A549 (cell line): ENCODE results near the gene ZNF692. TPM values are rescaled to one million over a fixed set of nuclear protein-coding genes. Genes with fewer than 3 reads are reported as not detected.
A peak's percentile ranks its signal among the peaks of the same experiment; 100 is the strongest.

Source experiments
- ATAC-seq, 2 experiments: fragments of 200-7000 bp in 1 of 2; fragments of >200 bp in 1 of 2; cut with Nextera tagmentation in 1 of 2; cut with Tn5 transposase in 1 of 2; 3 replicates each; pipeline versions ENCODE4 v1.8.0 to v1.9.1; 2018 to 2020; ENCODE audit warnings: mild to moderate bottlenecking in 1 of 2, moderate library complexity in 1 of 2
- CTCF ChIA-PET: fragments of 300-600 bp; sonication (Branson Sonifier 250); formaldehyde crosslinking; extraction: SDS; loops from one replicate; lab custom pipeline; 2021; ENCODE audit warnings: antibody characterized with exemption, inconsistent platforms; lab: Yijun Ruan, JAX
- POLR2A ChIA-PET: fragments of 350-600 bp; formaldehyde crosslinking; extraction: SDS; loops from one replicate; lab custom pipeline; 2021; ENCODE audit warnings: antibody characterized with exemption, inconsistent platforms; lab: Yijun Ruan, JAX
- DNase-seq, 2 experiments: peaks; one replicate each; pipeline versions ENCODE4 v3.0.0 to v3.0.0-alpha.2; 2011 to 2016; ENCODE audit warnings: low read depth in 1 of 2, low spot score in 1 of 2
- FAIRE-seq: peaks from 2 replicates; lab custom pipeline; 2011; peaks lifted over from hg19 to GRCh38; lab: Jason Lieb, UNC
- H3K27ac ChIP-seq, 2 experiments: fragments of >200 bp; sonication (Bioruptor Twin); formaldehyde crosslinking; 3 replicates each; pipeline ENCODE4 v1.5.1; 2016 to 2017
- H3K4me1 ChIP-seq: fragments of >200 bp; sonication (Bioruptor Twin); formaldehyde crosslinking; 3 replicates; pipeline ENCODE4 v1.6.1; 2016
- H3K4me2 ChIP-seq: fragments of >200 bp; sonication (Bioruptor Twin); formaldehyde crosslinking; 3 replicates; pipeline ENCODE4 v1.6.1; 2016
- H3K4me3 ChIP-seq: fragments of >200 bp; sonication (Bioruptor Twin); formaldehyde crosslinking; 3 replicates; pipeline ENCODE4 v1.5.1; 2016
- H3K9me3 ChIP-seq: fragments of >200 bp; sonication (Bioruptor Twin); formaldehyde crosslinking; 3 replicates; pipeline ENCODE4 v1.6.1; 2016
- BCL3 ChIP-seq: fragments of >200 bp; sonication (Bioruptor Twin); formaldehyde crosslinking; IDR thresholded peaks from 3 replicates; pipeline ENCODE4 v1.6.1; 2016
- BHLHE40 ChIP-seq: IDR thresholded peaks from 2 replicates; pipeline ENCODE4 v1.6.1; 2012; ENCODE audit warnings: low read depth, low read length, inconsistent platforms
- CBX8 ChIP-seq: fragments of 200-600 bp; sonication (generic); IDR thresholded peaks from 2 replicates; pipeline ENCODE4 v1.6.1; 2016
- CEBPB ChIP-seq, 2 experiments: fragments of >200 bp in 1 of 2; sonication (Bioruptor Twin) in 1 of 2; formaldehyde crosslinking in 1 of 2; IDR thresholded peaks; 2 replicates each; pipeline ENCODE4 v1.6.1; 2012 to 2016
- CHD2 ChIP-seq: fragments of 150-350 bp; IDR thresholded peaks from 2 replicates; pipeline ENCODE4 v1.6.1; 2014; ENCODE audit warnings: low read length; ENCODE audit not compliant: partially characterized antibody
- CHD4 ChIP-seq: fragments of 200-600 bp; sonication (generic); IDR thresholded peaks from 2 replicates; pipeline ENCODE4 v1.6.1; 2016; ENCODE audit warnings: antibody characterized with exemption, mild to moderate bottlenecking, borderline replicate concordance
- EHMT2 ChIP-seq: fragments of 200-600 bp; sonication (generic); IDR thresholded peaks from 2 replicates; pipeline ENCODE4 v1.6.1; 2016; ENCODE audit warnings: antibody characterized with exemption, low read depth, mild to moderate bottlenecking, moderate library complexity
- EP300 ChIP-seq, 2 experiments: fragments of >200 bp; sonication (Bioruptor Twin); formaldehyde crosslinking; IDR thresholded peaks; 2 replicates in 1 of 2; 3 replicates in 1 of 2; pipeline ENCODE4 v1.6.1; 2016 to 2017
- HOXA7 ChIP-seq: fragments of 250-450 bp; sonication (Bioruptor Pico); IDR thresholded peaks from 2 replicates; pipeline ENCODE4 v1.5.0; 2020; ENCODE audit warnings: mild to moderate bottlenecking, moderate library complexity
- HOXB13 ChIP-seq: fragments of 250-450 bp; sonication (Bioruptor Pico); IDR thresholded peaks from 2 replicates; pipeline ENCODE4 v1.5.0; 2020; ENCODE audit warnings: low read depth, mild to moderate bottlenecking, moderate library complexity
- JUN ChIP-seq, 2 experiments: fragments of >200 bp; sonication (Bioruptor Twin); formaldehyde crosslinking; IDR thresholded peaks; 2 replicates in 1 of 2; 3 replicates in 1 of 2; pipeline ENCODE4 v1.6.1; 2016 to 2017
- JUNB ChIP-seq: fragments of >200 bp; sonication (Bioruptor Twin); formaldehyde crosslinking; IDR thresholded peaks from 2 replicates; pipeline ENCODE4 v1.6.1; 2016
- MAX ChIP-seq: IDR thresholded peaks from 2 replicates; pipeline ENCODE4 v1.6.1; 2012
- NFE2L2 ChIP-seq: fragments of 150-350 bp; conservative IDR thresholded peaks from 2 replicates; pipeline ENCODE4 v1.6.1; 2014; ENCODE audit warnings: low read length
- NPAS2 ChIP-seq: fragments of 250-450 bp; sonication (Bioruptor Pico); IDR thresholded peaks from 2 replicates; pipeline ENCODE4 v1.8.0; 2022; ENCODE audit warnings: mild to moderate bottlenecking, moderate library complexity, borderline replicate concordance
- POLR2A ChIP-seq: IDR thresholded peaks from 2 replicates; pipeline ENCODE4 v1.6.1; 2012; ENCODE audit warnings: mild to moderate bottlenecking, low read length
- RAD21 ChIP-seq, 2 experiments: fragments of >200 bp in 1 of 2; sonication (Bioruptor Twin) in 1 of 2; formaldehyde crosslinking in 1 of 2; IDR thresholded peaks in 1 of 2; conservative IDR thresholded peaks in 1 of 2; 2 replicates in 1 of 2; 3 replicates in 1 of 2; pipeline ENCODE4 v1.6.1; 2012 to 2018; ENCODE audit warnings: inconsistent platforms in 1 of 2
- RARB ChIP-seq: fragments of 250-450 bp; sonication (Bioruptor Pico); IDR thresholded peaks from 2 replicates; pipeline ENCODE4 v1.8.0; 2021; ENCODE audit warnings: mild to moderate bottlenecking, moderate library complexity
- REST ChIP-seq: fragments of 200-600 bp; sonication (generic); IDR thresholded peaks from 2 replicates; pipeline ENCODE4 v1.6.1; 2016; ENCODE audit warnings: antibody characterized with exemption, mild to moderate bottlenecking, moderate library complexity
- RFX5 ChIP-seq: fragments of 450-650 bp; IDR thresholded peaks from 2 replicates; pipeline ENCODE4 v1.7.1; 2014; ENCODE audit warnings: antibody characterized with exemption, mild to moderate bottlenecking, moderate library complexity
- ZC3H11A ChIP-seq: fragments of 450-650 bp; IDR thresholded peaks from 2 replicates; pipeline ENCODE4 v1.6.1; 2014; ENCODE audit warnings: antibody characterized with exemption, mild to moderate bottlenecking
- WGBS: methylation state at CpG from one replicate; pipeline ENCODE4 v1.1.6; 2017; ENCODE audit errors: missing lambda C conversion rate; 5-methylcytosine and 5-hydroxymethylcytosine counted together
- polyA plus RNA-seq, 4 experiments: library from polyadenylated mRNA; depleted of rRNA in 3 of 4; stranded (reverse); fragments of >200 nt; fragmentation: RNase III in 1 of 4; extraction: RNeasy Plus Mini Kit Qiagen cat#74134 plus additional on column Dnase treatment in 1 of 4; gene quantifications; 2 replicates in 3 of 4; 3 replicates in 1 of 4; pipeline ENCODE4 v1.2.3, GENCODE V29; 2011 to 2017

ZNF692 gene
- polyA plus RNA-seq, 2 of the 4 experiments (the other 2 are of a cell fraction) = 19.8 to 46.8 TPM

- TF ChIP-seq REST = no peak
Observed at GRCh38 chr1:248820041-248820585, 38.8 kb downstream of the ZNF692 start (continued).

GRCh38 chr1:248818505-248819374, 40.1 kb downstream of the ZNF692 start:
- FAIRE-seq = no peak
- CTCF ChIA-PET = no interaction called here
- H3K4me1 ChIP-seq = peaks cover 31% of the 10 kb centered on the region
- TF ChIP-seq NPAS2 (CRISPR knock-in tag) (no peak), RAD21 (conservative IDR thresholded peaks at IDR 0.05 in 1 of 2, IDR thresholded peaks at IDR 0.05 in 1 of 2) (no peak), HOXA7 (CRISPR knock-in tag) (no peak), MAX (no peak), HOXB13 (CRISPR knock-in tag) (no peak), RFX5 (no peak), JUN (IDR thresholded peaks at IDR 0.05) (no peak), EHMT2 (no peak), CBX8 (no peak), CEBPB (IDR thresholded peaks at IDR 0.05) (no peak), POLR2A (no peak), CHD2 (no peak), BCL3 (no peak), RARB (CRISPR knock-in tag) (no peak), EP300 (IDR thresholded peaks at IDR 0.05) (no peak), NFE2L2 (no peak), ZC3H11A (no peak), CHD4 (no peak), JUNB (no peak), BHLHE40 (no peak)
- TF ChIP-seq, all 56 proteins: peak for 0
- Histone ChIP-seq H3K27ac (peak overlapping the region in 1 of 2 experiments; percentile 14; a peak in 2 of 6 replicates), H3K9me3 (no peaks in the 10 kb centered on the region), H3K4me2 (no peak overlapping the region), H3K4me3 (no peak overlapping the region)
- 90% methylated on average over 5 of the region's 5 CpGs for WGBS
- DNase-seq (no peak), ATAC-seq (no peak)
- POLR2A ChIA-PET = no interaction called here
